Suppressor macrophage treated with lipopolysaccharide for 1 hour (primary cell): ENCODE results near the gene DACH2.

Experiments used
- DNase-seq, 3 donors: peaks; one replicate each; pipeline ENCODE4 v3.0.0-alpha.2; 2020 to 2022

DACH2 gene

DNA sequence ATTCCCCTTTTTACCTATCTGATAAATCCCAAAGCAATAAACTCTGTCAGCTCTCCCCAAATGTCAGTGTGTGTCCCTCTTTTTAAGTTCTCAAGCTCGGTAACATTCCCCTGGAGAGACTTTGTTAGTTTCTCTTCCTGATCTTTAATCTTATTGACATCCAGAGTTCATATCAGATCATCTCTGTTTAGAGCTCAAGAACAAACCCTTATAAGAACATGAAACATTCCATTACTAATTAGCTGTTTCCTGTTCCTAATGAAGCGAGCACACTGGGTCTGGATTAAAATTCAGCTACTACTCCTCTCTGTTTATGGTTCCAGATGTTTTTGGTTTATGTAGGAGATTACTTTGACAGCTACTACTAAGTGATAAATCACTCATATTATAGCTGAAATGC lies 681.5 kb downstream of the DACH2 start:
- no peak for DNase-seq

DNA sequence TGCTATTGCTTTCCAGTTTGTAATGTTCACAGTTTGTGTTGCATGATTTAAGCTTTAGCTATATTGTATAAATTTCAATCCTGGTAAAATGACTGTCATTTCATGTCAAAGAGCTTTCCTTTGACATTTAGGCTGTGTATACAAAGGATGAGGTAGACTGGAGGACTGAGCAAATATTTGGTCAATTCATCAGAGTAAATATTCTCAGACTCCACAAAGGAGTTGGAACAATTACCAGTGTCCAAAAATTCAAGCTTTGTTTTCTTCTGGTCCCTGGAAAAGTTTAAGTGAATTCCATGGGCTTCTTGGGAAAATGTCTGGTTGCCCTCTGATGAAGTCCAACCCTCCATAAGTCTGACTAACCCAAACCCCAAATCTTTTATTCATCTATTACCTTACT lies 682.4 kb downstream of the DACH2 start:
- DNase-seq, result no peak

DNA sequence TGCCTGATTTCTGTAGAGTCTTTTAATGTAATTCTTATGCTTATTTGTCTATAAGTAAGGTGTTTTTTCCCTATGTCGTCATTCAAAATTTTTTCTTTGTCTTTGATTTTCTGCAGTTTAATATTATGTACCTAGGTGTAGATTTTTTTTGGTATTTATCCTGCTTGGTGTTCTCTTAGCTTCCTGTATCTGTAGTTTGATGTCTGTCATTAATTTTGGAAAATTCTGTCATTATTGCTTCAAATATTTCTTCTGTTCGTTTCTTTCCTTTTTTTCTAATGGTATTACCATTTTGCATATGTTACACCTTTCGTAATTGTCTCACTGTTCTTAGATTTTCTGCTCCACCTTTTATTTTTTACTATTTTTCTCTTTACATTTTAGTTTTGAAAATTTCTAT lies 696.9 kb downstream of the DACH2 start:
- DNase-seq, result no peak
